B cell (primary cell): Measurements from ENCODE around the gene TEAD1. TPM values are rescaled to one million over a fixed set of nuclear protein-coding genes. Genes with fewer than 3 reads are reported as not detected.

Experiments used
- ATAC-seq: fragments of 200-7000 bp; cut with Tn5 transposase; one replicate; pipeline ENCODE4 v1.10.0; 2021; ENCODE audit warnings: low read depth, mild to moderate bottlenecking, moderate number of reproducible peaks, moderate library complexity
- CTCF ChIA-PET: fragments of 350-600 bp; sonication (Branson Sonifier 250); formaldehyde crosslinking; loops from one replicate; lab custom pipeline; 2021; ENCODE audit warnings: antibody characterized with exemption, inconsistent platforms; lab: Charles Lee
- POLR2A ChIA-PET: fragments of 350-600 bp; sonication (Branson Sonifier 250); formaldehyde crosslinking; loops from one replicate; lab custom pipeline; 2021; ENCODE audit warnings: antibody characterized with exemption; lab: Charles Lee
- DNase-seq: peaks from one replicate; pipeline ENCODE4 v3.0.0; 2013
- H2AFZ ChIP-seq: 2 replicates; pipeline ENCODE4 v1.6.1; 2012; ENCODE audit warnings: mild to moderate bottlenecking, low read depth, low read length; ENCODE audit not compliant: insufficient read depth, poor library complexity, severe bottlenecking
- H3K27ac ChIP-seq, 2 donors: 1 replicate in 1 of 2; 2 replicates in 1 of 2; pipeline ENCODE4 v1.5.1; 2012 to 2013; ENCODE audit warnings: low read length in 2 of 2, mild to moderate bottlenecking in 2 of 2, moderate library complexity in 1 of 2
- H3K27me3 ChIP-seq, 4 experiments: fragments of 200-600 bp in 1 of 4; sonication (generic) in 1 of 4; replicated peaks in 1 of 4; 1 replicate in 2 of 4; 2 replicates in 2 of 4; pipeline versions ENCODE4 v1.6.1 to v1.7.0; 2013 to 2016; ENCODE audit warnings: low read length in 3 of 4, mild to moderate bottlenecking in 2 of 4, mixed read lengths in 1 of 4, moderate library complexity in 1 of 4; ENCODE audit not compliant: insufficient read depth in 4 of 4, control insufficient read depth in 3 of 4; ENCODE audit errors: control extremely low read depth in 1 of 4
- H3K36me3 ChIP-seq, 2 experiments: replicated peaks in 1 of 2; 1 replicate in 1 of 2; 2 replicates in 1 of 2; pipeline versions ENCODE4 v1.6.1 to v1.7.1; 2013; ENCODE audit warnings: low read length in 1 of 2; ENCODE audit not compliant: insufficient read depth in 2 of 2, control insufficient read depth in 1 of 2; ENCODE audit errors: control extremely low read depth in 1 of 2, extremely low read depth in 1 of 2
- H3K4me1 ChIP-seq, 2 donors: fragments of 200-600 bp in 1 of 2; sonication (generic) in 1 of 2; 1 replicate in 1 of 2; 2 replicates in 1 of 2; pipeline versions ENCODE4 v1.5.1 to v1.6.1; 2013 to 2017; ENCODE audit warnings: low read length in 2 of 2; ENCODE audit not compliant: control insufficient read depth in 2 of 2, insufficient read depth in 2 of 2
- H3K4me2 ChIP-seq: replicated peaks from 2 replicates; pipeline ENCODE3; 2012; ENCODE audit warnings: mild to moderate bottlenecking, low read depth, low read length; ENCODE audit not compliant: poor library complexity, severe bottlenecking
- H3K4me3 ChIP-seq, 5 experiments: fragments of 200-600 bp in 1 of 5; sonication (generic) in 1 of 5; 1 replicate in 3 of 5; 2 replicates in 2 of 5; pipeline versions ENCODE4 v1.5.1 to v1.7.0; 2011 to 2016; ENCODE audit warnings: low read length in 4 of 5, mild to moderate bottlenecking in 4 of 5, low read depth in 2 of 5, control low read depth in 1 of 5, moderate library complexity in 1 of 5; ENCODE audit not compliant: insufficient read depth in 1 of 5; ENCODE audit errors: control extremely low read depth in 1 of 5, extremely low read depth in 1 of 5
- H3K79me2 ChIP-seq: fragments of 200-600 bp; sonication (generic); one replicate; pipeline ENCODE4 v1.6.0; 2016; ENCODE audit warnings: low read length; ENCODE audit not compliant: control insufficient read depth, insufficient read depth
- H3K9ac ChIP-seq: fragments of 200-600 bp; sonication (generic); 2 replicates; pipeline ENCODE4 v1.6.1; 2017; ENCODE audit warnings: mild to moderate bottlenecking, low read length, moderate library complexity
- H3K9me3 ChIP-seq, 3 donors: one replicate each; pipeline versions ENCODE4 v1.6.1 to v1.7.1; 2013; ENCODE audit warnings: low read length in 2 of 3; ENCODE audit not compliant: control insufficient read depth in 2 of 3, insufficient read depth in 1 of 3; ENCODE audit errors: control extremely low read depth in 1 of 3
- H4K20me1 ChIP-seq: 2 replicates; pipeline ENCODE4 v1.6.0; 2012; ENCODE audit warnings: mild to moderate bottlenecking, low read length; ENCODE audit not compliant: insufficient read depth, control insufficient read depth, poor library complexity, severe bottlenecking
- H3K27ac Mint-ChIP-seq: one replicate; pipeline ENCODE4 v1.8.0; 2021; ENCODE audit warnings: mixed read lengths
- H3K27me3 Mint-ChIP-seq: one replicate; pipeline ENCODE4 v1.8.0; 2021; ENCODE audit warnings: mixed read lengths
- H3K4me1 Mint-ChIP-seq: one replicate; pipeline ENCODE4 v1.8.0; 2021; ENCODE audit warnings: mixed read lengths
- H3K4me3 Mint-ChIP-seq: one replicate; pipeline ENCODE4 v1.8.0; 2021; ENCODE audit warnings: mixed read lengths
- H3K9me3 Mint-ChIP-seq: one replicate; pipeline ENCODE4 v1.8.0; 2022; ENCODE audit warnings: mixed read lengths; ENCODE audit not compliant: insufficient read depth
- CTCF ChIP-seq: fragments of 200-600 bp; IDR thresholded peaks from one replicate; pipeline ENCODE4 v1.8.0; 2022; ENCODE audit warnings: antibody characterized with exemption, mild to moderate bottlenecking
- EZH2 ChIP-seq: IDR thresholded peaks from 2 replicates; pipeline ENCODE4 v1.6.1; 2012; ENCODE audit warnings: borderline replicate concordance, low read depth, mild to moderate bottlenecking, moderate library complexity, low read length; ENCODE audit not compliant: insufficient read depth, poor library complexity, severe bottlenecking
- WGBS: methylation state at CpG from one replicate; pipeline ENCODE4 v1.1.5; 2013; ENCODE audit warnings: missing lambda C conversion rate; ENCODE audit not compliant: insufficient coverage; 5-methylcytosine and 5-hydroxymethylcytosine counted together
- intact Hi-C: fragments of 100-400 bp; cut with micrococcal nuclease; formaldehyde crosslinking; loops from one replicate; pipeline ENCODE4 v1.10.0; 2022
- polyA plus RNA-seq: library from polyadenylated mRNA; depleted of rRNA; stranded (reverse); fragments of >200 nt; gene quantifications from 2 replicates; pipeline ENCODE4 v1.2.3, GENCODE V29; 2012
- total RNA-seq, 2 donors: library from RNA; stranded (reverse); fragments of 120-200 nt in 1 of 2; gene quantifications; 1 replicate in 1 of 2; 2 replicates in 1 of 2; pipeline versions ENCODE4 v1.2.3 to v1.2.4, GENCODE V29; 2013 to 2022

The TEAD1 gene
- total and polyA plus RNA-seq, 2 donors (not counting 1 experiment from before 2014, with no cell fraction given): 0.30 TPM; not detected in 1

DNA sequence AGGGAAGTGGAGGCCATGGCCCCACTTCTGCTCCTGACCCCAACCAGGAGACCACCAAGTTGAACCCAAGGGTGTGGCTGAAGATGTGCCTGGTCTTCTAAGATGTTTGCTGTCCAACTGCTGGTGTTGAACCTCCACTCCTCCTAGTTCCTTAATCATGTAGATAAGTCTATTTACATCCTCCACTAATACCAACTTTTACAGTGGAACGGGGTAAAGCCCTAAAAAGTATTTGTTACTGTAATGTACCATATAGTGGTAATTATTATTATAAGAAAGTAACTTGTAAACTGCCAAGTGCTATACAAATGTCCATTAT is 315.9 kb downstream of the TEAD1 start:
- no peaks in the 10 kb centered on the region for H3K36me3 ChIP-seq
- H4K20me1 ChIP-seq: no peaks in the 10 kb centered on the region
- H3K9ac ChIP-seq: no peak overlapping the region
- Mint-ChIP-seq H3K27me3 (peaks cover 7% of the 10 kb centered on the region), H3K9me3 (no peaks in the 10 kb centered on the region), H3K4me3 (no peak overlapping the region), H3K27ac (no peak overlapping the region), H3K4me1 (no peaks in the 10 kb centered on the region)
- H3K27me3 ChIP-seq: no peaks in the 10 kb centered on the region
- DNase-seq (no peak), ATAC-seq (no peak)
- no peaks in the 10 kb centered on the region for H3K79me2 ChIP-seq
- POLR2A ChIA-PET: no interaction called here
- H3K4me2 ChIP-seq: no peak overlapping the region
- no peak overlapping the region for H2AFZ ChIP-seq
- H3K4me3 ChIP-seq: no peak overlapping the region
- WGBS: no CpG with 5 or more reads among the region's 1 CpG
- peaks cover 0 to 6% (median 0%) of the 10 kb centered on the region in 3 donors for H3K9me3 ChIP-seq
- TF ChIP-seq CTCF (no peak), EZH2 (no peak)
- H3K27ac ChIP-seq: no peak overlapping the region
- H3K4me1 ChIP-seq: no peaks in the 10 kb centered on the region
- intact Hi-C loops: no loop called here
- CTCF ChIA-PET: no interaction called here

- no peaks in the 10 kb centered on the region for H3K4me1 ChIP-seq
- H3K4me1 Mint-ChIP-seq: no peaks in the 10 kb centered on the region
- intact Hi-C loops: no loop called here
- TF ChIP-seq EZH2 (no peak), CTCF (no peak)
- CTCF ChIA-PET: interaction anchor here (0.5 kb wide), 1 partner anchor 12 kb away, joined by 3 read pairs; no protein-coding TSS in a partner anchor
- H2AFZ ChIP-seq: no peak overlapping the region
- no peaks in the 10 kb centered on the region for H3K36me3 ChIP-seq
- H3K27me3 Mint-ChIP-seq: no peaks in the 10 kb centered on the region
- no peak overlapping the region for H3K4me3 ChIP-seq
- no peaks in the 10 kb centered on the region for H4K20me1 ChIP-seq
- ATAC-seq (no peak), DNase-seq (no peak)
- WGBS: 100% methylated on average over 1 of the region's 1 CpG
- H3K79me2 ChIP-seq: no peaks in the 10 kb centered on the region
- no peak overlapping the region for H3K9ac ChIP-seq
- H3K27ac ChIP-seq: no peak overlapping the region
- H3K27ac Mint-ChIP-seq: no peak overlapping the region
- H3K4me3 Mint-ChIP-seq: no peak overlapping the region
- peaks cover 0 to 6% (median 0%) of the 10 kb centered on the region in 3 donors for H3K9me3 ChIP-seq
- peaks cover 3% of the 10 kb centered on the region for H3K9me3 Mint-ChIP-seq
- H3K4me2 ChIP-seq: no peak overlapping the region
- H3K27me3 ChIP-seq: no peaks in the 10 kb centered on the region
- POLR2A ChIA-PET: no interaction called here
Observed at GRCh38 chr11:12991426-12991825, 317.2 kb downstream of the TEAD1 start.
